Activated CD4-positive, alpha-beta T cell treated with anti-CD3 and anti-CD28 coated beads, Interleukin-2, amount 50 U/mL, for 1 hour (primary cell): Measurements from ENCODE around the gene NKAPL.

Experiments
- DNase-seq: peaks from one replicate; pipeline ENCODE4 v3.0.0-alpha.2; 2020

The NKAPL gene

DNA sequence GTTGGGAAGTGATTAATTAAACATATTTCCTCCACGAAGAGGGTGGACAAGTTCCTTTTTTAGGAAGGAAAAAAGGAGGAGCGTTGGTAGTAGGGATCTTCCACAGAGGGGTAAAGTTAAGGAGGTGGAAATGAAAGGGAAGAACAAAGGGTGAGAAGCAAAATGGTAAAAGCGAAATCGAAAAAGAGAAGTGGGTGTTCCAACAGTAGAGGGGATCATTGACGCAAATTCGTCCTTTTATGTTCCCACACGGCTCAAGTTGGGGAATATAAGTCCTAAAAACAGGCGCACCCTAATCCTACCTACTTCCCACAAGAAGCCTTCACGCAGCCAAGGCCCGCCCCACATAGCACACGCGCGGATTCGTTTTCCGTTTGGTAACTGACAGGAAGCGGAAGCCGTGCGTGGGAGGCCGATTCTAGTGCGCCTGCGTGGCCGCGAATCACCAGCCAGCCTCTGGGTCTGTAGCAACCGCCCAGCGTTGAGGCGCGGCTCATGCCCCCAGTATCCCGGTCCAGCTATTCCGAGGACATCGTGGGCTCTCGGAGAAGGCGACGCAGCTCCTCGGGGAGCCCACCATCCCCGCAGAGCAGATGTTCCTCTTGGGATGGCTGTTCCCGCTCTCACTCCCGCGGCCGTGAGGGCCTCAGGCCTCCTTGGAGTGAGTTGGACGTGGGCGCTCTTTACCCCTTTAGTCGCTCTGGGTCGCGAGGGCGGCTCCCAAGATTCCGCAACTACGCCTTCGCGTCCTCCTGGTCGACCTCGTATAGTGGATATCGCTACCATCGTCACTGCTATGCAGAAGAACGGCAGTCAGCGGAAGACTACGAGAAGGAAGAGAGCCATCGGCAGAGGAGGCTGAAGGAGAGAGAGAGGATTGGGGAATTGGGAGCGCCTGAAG, at the start of gene NKAPL:
TSS of gene NKAPL (plus strand) at position 421 of the 901 bp plus-strand sequence. CDS start at position 496, 75 bp downstream.
- DNase-seq = peak; percentile 39

- DNase-seq = no peak
Measured at GRCh38 chr6:28209753-28210535, 49.2 kb upstream of the NKAPL start.

- no peak for DNase-seq
Measured at GRCh38 chr6:28211840-28212509, 47.1 kb upstream of the NKAPL start.

DNA sequence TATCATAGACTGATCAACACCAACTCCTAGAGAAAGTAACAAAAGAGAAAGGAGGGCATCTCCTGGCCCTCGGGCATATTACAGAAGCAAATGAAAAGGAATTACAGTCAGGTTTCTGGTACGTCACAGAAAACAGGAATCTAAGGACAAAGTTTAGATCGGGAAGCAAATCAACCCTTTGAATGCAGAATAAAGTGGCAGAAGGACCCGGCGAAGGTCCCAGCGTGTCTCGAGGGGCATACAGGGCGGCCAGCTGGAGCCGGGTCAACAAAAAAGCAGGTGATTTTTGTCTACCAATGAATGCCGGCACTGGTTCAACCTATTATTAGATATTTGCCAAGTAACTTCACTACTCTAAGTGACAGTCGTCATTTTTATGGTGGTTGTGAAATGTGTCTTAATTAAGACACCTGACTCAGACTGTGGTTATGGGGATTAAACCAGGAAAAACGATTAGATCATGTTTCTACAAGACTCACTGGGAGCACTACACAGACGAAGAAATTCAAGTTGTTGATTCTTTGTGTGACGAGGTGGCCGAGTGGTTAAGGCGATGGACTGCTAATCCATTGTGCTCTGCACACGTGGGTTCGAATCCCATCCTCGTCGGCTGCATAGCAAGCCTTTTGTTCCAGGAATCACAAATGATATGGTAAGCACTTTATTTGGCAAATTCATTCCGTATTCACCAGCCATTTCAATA, 46.4 kb upstream of the NKAPL start:
- DNase-seq = no peak

DNA sequence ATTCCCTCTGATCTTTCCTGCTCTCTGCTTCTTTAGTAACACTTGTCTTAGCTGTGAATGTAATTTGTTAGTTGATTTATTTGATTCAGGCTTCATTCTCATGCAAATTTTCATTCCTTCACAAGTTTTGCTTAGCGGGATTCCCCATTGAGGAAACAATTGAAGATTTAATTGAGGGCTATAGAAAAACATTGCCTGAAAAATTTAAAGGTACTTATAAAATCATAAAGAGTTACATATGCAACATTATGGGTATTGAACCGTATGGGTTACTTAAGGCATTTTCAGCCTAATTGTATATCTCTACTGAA, 45.9 kb upstream of the NKAPL start:
- DNase-seq = no peak

GRCh38 chr6:28215425-28215824, 43.7 kb upstream of the NKAPL start:
- DNase-seq = no peak

- DNase-seq = no peak
Measured at GRCh38 chr6:28217890-28218289, 41.2 kb upstream of the NKAPL start.

DNA sequence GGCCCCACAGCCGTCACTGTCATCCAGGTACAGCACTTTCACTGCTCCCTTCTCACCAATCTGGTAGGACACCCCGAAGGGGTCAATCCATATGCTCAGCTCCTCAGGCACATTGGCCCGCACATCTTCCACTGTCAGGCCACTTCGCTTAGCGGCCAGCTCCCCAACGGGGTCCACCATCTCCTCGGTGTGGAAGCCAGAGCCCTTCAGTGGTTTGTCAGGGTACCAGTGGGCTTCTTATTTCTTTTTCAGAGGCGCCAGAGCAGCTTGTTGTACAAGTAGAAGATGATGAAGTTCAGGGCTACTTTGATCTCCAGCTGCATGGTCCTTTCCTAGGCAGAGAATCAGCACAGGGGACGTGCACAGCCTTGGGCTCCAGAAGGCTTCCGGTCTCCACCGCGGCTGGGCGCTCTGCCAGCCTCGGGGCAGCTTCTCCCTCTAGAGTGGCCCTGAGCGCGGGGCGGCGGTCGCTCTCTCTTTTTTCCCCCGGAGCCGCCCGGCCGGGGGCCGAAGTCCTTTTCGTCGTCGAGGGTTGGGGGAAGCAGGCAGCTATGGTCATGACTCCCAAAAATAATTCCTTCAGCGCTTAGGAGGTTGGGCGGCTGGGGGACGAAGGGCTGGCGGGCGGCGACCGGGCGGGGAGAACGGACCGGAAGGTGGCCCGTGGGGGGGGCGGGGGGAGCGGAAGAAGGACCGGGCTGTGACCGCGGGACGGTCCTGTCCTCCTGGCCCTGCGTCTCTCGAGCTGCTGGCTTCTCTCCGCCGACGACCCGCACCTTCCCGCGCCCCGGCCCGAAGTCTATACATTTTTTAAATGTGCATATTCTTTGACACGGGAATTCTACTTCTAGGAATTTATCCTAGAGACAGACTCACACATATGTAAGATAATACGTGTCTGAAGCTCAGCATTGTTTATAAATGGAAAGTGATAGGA, 40.5 kb upstream of the NKAPL start:
- no peak for DNase-seq

DNA sequence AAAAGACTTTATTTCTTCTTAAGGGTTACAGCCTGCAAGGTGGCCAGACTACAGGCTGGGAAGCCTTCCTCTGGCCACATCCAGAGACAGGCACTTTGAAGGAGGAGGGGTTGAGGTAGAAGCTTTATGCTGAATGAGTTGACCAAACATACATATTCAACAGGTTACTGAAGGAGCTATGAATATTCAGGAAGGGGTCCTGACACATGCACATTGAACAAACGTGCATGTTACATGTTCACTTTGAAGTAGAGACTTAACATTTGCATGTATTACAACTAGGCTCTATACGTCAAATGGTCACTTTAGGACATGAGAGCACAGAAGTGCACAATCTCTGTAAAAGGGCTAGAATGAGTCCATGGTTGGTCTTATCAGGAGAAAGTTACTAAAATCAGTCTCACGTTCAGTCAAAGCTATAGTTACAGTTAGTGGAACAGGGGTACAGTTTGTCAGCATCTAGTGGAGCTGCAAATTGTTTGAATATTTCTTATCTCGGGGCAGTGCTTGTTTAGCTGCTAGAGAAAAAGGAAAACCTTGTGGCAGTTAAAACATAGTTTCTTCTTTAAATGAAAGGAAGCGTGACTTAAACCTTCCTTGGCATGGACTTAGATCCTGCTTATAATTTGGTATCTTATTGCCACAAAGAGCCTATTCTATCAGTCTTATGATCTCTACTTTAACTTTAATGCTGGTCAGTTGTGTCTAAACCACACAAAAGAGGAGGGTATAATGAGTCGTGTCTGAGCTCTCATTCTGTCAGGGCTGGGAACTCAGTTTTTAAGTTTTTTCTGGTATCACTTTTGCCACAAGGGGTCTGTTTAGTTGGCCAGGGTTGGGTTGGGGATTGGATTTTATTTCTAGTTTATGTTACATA, 38.6 kb upstream of the NKAPL start:
- DNase-seq = no peak

GRCh38 chr6:28224131-28225055, 34.7 kb upstream of the NKAPL start:
- DNase-seq = no peak

DNA sequence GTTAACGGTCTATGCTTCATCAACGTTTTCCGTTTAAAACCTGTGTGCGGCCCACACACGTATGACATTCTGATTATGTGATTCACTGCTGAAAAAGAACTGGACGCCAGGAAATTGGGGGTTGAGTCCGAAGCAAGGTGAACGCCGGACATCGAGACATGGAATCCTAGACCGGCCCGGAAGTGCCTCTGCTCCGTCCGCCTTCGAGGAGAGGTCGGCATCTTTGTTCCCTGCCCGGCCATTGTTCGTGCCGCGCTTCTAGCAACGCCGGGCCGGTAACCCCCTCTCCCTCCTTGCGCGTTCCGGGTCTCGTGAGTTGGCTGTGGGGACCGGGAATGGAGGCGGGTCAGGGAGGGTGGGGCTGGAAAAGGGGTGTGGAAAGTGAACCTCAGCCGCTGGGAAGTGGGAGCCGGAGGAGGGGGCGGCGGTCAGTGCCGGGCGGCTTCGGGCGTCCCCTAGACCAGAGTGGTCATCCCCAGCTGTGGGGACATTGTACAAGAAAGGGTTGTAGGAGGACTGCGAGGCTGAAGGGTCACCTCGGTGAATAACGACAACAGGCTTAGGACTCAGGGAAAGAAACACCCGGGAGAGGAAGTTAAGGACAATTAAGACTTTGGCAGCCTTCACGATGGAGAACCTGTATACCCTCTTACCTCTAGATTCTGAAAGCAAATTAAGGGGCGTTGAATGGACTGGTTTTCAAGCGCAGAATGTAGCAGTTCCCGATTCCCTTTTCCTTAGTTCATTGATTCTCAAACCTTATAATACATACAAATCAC, 33.9 kb upstream of the NKAPL start, which contains the start of gene ZSCAN9:
TSS of gene ZSCAN9 (plus strand) at position 220 of the 779 bp plus-strand sequence. CDS start 1,810 bp downstream, outside the sequence.
- no peak for DNase-seq

DNA sequence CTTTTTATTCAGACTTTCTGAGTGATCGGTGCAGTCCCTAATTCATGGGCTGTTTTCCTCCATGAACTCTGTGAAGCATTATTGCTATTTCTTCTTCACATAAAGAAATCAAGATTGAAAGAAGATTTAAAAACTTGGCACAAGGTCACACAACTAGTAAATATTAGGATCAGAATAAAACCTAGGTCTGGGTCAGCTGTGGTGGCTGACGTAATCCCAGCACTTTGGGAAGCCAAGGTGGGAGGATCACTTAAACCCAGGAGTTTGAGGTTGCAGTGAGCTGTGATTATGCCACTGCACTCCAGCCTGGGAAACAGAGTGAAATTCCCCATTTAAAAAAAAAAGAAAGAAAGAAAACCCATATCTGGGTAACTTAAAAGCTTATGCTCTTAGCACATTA, 32.6 kb upstream of the NKAPL start:
- no peak for DNase-seq

- DNase-seq = no peak
Measured at GRCh38 chr6:28232785-28233184, 26.3 kb upstream of the NKAPL start.

DNA sequence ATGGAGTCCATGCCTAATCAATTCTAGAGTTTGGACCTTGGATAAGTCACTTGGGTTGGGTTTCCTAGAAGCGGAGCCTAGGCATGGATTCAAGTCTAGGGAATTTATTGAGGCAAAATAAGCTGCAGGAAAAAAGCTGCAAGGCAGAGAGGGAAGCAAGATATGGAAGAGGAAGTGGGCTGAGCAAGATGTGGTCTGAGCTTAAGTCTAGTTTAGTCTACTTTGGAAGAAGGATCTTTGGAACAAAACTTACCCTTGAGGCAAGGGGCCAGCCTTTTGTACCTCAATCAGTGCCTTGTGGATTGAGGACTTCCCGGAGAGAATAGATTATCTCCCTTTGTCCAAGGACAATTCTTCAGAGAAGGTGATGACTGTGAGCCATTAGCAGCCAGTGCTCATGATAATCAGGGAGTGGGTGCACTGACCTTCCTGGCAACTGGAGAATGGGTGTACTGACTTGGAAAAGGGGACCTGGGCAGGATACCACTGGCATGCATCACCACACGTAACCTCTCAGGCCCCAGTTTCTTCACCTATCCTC, 23.1 kb upstream of the NKAPL start:
- no peak for DNase-seq

- no peak for DNase-seq
Measured at GRCh38 chr6:28239636-28240035, 19.5 kb upstream of the NKAPL start.

DNA sequence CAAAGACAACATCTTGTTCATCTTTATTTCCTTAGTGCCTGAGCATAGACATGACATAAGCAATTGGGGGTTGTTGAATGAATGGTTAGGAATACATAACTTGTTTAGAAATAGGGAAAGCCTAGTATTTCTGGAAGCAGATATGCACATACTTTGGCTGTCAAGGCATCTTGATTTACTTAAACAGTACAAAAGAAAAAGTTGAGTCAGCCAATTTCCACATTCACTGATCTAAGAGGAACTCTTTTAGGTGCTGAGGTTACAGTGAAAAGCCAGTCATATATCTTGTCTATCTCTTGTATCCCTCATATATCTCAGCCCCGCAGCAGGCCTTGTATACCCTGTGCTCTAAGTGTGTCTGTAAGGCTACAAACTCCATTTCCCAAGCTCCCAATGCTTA, 18.6 kb upstream of the NKAPL start:
- no peak for DNase-seq

DNA sequence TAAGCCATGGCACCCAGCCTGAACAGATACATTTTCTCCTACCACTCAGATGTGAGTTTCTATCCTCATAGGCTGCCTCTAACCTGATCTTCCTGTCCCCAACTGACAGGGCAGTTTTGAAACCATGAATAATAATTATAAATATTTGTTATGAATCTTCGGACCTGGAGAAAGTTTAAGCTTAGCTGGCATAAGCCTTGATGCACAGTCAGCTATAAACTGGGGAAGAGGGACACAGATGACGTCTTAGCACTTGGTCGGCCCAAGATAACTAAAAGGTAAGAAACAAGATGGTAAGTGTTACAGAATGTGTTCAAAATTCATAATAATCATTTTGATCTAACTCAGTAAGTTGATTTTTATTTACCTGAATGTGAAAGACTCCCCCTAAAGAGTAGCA, 15.2 kb upstream of the NKAPL start:
- no peak for DNase-seq

GRCh38 chr6:28245206-28245941, 13.7 kb upstream of the NKAPL start:
- no peak for DNase-seq
